H54 (cell line): ENCODE data around the gene EDC3.
A peak's percentile ranks its signal among the peaks of the same experiment; 100 is the strongest.

Source experiments
- DNase-seq: peaks from one replicate; pipeline ENCODE4 v3.0.0; 2011; ENCODE audit warnings: low spot score, mixed read lengths; ENCODE audit not compliant: insufficient read length
- FAIRE-seq: peaks from 3 replicates; lab custom pipeline; 2011; peaks lifted over from hg19 to GRCh38; lab: Jason Lieb, UNC
- POLR2A ChIP-seq: IDR thresholded peaks from 2 replicates; pipeline ENCODE4 v1.6.1; 2011; ENCODE audit warnings: low read depth, mild to moderate bottlenecking, low read length

EDC3 gene

DNA sequence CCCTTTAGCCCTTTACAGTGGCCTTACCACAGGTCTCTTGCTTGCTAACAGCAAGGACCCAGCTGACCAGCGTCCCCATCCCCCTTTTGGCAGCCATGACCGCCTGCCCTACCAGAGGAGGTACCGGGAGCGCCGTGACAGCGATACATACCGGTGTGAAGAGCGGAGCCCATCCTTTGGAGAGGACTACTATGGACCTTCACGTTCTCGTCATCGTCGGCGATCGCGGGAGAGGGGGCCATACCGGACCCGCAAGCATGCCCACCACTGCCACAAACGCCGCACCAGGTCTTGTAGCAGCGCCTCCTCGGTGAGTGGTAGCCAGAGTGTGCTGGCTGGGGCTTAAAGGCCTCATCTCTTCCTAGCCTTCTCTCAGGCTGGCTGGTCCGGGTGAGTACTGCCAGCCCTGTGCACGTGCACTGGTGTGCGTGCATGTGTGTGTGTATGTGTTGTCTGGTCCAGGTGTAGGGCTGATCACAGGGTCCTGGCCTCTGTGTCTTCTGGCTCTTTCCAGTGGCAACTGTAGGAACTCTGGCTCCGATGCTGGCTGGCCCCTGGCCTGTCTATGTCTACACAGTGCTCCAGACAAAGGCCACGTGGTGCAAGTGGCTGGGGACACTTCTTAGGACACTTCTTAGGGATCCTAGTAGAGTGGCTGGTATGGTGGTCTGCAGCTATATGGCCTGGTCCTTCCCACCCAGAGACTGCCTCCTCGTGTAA, 75.7 kb downstream of the EDC3 start:
- DNase-seq (no peak), FAIRE-seq (no peak)
- TF ChIP-seq POLR2A = no peak

DNA sequence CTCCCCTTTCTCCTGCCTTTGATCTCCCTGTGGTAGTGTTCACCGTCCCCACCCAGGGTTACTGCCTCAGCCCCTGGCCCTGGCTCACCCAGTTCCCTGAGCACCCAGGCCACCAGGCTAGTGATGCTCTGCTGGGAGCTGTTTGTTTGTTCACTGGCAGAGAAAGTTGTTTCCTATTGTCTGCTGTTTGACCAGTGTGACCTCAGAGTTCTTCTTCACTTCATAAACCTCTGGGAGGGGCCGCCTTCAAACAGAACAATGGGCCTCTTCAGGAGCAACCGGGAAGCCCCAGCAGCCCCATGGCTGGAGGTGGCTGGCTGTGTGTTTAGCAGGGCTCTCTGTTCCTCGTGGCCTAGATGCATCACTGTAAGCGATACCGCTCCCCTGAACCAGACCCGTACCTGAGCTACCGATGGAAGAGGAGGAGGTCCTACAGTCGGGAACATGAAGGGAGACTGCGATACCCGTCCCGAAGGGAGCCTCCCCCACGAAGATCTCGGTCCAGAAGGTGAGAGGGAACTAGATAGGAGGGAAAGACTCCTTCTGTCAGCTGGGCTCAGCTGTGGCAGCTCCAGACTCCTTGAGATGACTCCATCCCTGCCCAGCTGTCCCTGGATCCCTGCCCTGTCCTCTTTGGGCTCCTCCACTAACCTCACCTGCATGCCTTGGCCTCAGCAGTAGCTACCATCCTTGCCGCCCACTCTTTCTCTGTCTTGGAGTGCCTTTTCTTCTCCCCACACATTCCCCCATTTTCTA, 76.8 kb downstream of the EDC3 start:
- DNase-seq = no peak
- no peak for TF ChIP-seq POLR2A
- FAIRE-seq = no peak

DNA sequence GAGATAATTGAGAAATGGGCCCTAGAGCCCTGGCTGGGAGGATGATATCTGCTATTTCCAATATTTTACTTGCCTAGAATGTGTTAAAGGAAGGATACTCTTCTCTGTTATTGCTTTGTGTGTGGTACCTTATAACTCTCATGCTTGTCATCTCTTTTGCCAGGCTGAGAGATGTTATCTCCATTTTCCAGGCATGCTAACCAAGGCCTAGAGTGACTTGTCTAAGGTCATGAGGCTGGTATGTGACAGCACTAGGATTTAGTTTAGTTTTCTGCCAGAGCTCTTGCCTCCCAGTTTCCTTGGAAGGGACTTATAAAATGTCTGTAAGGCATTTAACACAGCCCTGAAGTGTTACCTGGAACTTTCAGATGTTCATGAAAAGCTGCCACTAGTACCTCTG, 78.8 kb downstream of the EDC3 start:
- FAIRE-seq = no peak
- DNase-seq = no peak
- no peak for TF ChIP-seq POLR2A

DNA sequence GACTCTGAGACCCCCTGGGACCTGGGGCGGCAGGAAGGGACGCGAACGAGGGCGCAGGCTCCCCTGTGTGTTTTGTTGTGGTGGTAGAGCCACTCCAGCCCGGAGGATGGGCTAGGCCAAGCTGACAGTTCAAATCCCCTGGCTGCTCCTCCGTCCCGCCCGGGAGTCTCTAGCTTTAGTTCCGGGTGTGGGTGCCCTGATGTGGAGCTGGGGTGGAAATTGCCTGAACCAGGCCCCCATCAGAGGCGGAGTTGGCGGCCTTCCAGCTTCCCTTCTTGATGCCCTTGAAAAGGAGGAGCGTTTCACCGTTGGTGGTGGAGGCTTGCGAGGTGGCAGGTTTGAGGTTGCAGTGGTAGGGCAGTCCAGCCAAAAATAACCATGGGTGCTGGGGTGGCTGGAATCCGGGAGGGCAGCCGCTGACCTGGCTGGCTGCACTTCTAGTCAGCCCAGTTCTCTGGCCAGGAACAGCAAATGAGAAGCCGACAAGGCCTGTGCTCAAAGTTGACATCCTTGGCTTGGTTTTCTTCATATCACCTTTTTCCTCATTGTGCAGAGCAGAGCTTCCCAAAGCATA, 79.4 kb downstream of the EDC3 start:
- peak; percentile 33 for TF ChIP-seq POLR2A
- FAIRE-seq (no peak), DNase-seq (peak; percentile 46)

DNA sequence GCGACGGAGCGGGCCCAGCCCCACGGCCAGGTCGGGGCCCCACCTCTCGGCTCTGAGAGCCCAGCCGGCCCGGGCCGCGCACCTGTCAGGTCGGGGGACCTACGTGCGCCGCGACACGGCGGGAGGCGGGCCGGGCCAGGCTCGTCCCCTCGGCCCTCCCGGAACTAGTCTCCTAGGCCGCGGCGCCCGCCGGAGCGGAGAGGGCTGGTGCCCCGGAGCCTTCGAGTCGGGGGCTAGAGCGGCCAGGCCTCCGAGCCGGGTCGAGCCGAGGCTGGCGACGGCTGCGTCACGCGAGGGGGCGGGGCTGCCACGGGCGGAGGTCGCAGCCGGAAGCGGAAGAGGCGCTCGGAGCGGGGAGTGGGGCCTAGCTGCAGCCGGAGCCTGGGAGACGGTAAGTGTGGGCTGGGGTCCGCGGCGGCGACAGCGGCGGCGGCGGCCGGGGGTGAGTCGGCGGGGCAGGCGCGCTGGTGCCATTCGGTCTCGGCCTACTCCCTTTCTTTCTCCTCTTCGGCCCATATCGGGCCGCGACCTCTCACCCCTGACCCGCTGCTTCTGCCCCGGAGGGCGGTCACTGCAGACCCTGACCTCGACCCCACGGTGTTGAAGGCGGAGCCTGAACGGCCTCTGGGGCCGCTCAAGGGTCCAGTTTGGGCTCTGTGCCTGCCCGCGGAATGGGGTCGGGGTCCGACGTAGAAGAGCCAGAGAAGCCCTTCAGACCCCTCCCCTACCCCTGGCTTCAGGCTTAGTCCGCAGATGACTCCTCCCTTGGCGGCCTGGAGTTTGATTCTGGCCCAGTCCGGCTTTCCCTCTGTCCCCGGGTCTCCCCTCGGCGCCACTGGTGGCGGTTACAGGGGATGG, 80.1 kb downstream of the EDC3 start, which contains the start of gene CLK3:
Gene CLK3 (plus strand): TSS at position 329 of the 858 bp plus-strand sequence. CDS start 3,361 bp downstream, outside the sequence.
- peak; percentile 82 for DNase-seq
- no peak for FAIRE-seq
- peak; percentile 59; the same call in 1 of the 2 replicates for TF ChIP-seq POLR2A

DNA sequence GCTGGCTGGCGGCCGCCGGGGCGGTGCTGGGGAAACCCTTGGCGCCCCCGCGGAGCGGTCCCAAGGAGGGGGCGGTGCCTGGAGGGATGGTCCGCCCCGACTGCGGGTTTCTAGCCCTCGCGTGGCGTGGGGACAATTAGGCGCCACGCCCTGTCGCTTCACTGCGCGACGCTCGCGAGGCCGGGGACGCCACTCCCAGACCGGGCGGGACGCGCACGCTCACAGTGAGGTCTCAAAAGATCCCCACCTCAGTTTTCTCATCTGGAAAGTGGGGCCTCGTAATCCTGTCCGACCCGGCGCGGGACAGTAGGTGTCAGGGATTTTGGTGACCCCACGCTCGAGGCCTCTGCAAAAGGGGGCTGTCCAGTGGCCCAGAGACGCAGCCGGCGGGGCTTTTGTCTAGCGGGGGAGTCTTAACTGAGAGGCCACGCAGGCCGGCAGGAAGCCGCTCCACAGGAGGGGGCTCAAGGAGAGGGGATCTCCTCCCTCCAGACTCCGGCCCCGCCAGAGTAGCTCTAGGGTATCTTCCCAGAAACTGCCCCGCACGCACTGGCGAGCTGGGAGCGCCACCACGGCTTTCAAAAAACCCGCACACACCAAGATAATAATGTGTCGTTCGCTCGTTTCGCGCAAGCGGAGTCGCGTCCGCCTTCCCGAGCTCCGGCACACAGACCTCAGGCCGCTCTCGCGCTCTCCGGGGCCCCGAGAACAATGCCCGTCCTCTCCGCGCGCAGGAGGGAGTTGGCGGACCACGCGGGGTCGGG, 80.9 kb downstream of the EDC3 start:
- TF ChIP-seq POLR2A = peak; percentile 51
- peak; percentile 67 for DNase-seq
- no peak for FAIRE-seq

DNA sequence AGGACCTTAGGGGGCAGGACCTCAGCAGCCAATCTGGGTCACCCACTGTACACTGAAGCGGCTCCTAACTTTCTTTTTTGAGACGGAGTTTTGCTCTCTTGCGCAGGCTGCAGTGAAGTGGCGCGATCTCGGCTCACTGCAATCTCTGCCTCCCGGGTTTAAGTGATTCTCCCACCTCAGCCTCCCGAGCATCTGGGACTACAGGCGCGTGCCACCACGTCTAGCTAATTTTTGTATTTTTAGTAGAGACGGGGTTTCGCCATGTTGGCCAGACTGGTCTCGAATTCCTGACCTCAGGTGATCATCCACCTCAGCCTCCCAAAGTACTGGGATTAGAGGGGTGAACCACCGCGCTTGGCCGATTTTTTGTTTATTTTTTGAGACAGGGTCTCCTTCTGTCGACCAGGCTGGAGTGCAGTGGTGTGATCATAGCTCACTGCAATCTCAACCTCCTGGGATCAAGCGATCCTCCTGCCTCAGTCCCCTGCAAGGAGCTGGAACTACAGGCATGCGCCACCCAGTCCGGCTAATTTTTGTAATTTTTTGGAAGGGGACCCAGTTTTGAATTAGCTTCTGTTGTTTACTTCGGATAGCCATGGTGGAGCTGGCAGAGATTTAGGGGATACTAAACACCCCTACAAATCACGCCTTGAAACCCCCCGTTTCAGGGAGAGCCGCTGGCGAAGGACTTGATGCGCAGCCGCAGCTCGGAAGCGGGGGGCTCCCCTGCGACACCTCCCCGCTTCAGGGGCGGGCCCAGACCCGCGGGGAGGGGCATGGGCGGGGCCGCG, 81.7 kb downstream of the EDC3 start:
- FAIRE-seq (no peak), DNase-seq (no peak)
- TF ChIP-seq POLR2A = no peak

DNA sequence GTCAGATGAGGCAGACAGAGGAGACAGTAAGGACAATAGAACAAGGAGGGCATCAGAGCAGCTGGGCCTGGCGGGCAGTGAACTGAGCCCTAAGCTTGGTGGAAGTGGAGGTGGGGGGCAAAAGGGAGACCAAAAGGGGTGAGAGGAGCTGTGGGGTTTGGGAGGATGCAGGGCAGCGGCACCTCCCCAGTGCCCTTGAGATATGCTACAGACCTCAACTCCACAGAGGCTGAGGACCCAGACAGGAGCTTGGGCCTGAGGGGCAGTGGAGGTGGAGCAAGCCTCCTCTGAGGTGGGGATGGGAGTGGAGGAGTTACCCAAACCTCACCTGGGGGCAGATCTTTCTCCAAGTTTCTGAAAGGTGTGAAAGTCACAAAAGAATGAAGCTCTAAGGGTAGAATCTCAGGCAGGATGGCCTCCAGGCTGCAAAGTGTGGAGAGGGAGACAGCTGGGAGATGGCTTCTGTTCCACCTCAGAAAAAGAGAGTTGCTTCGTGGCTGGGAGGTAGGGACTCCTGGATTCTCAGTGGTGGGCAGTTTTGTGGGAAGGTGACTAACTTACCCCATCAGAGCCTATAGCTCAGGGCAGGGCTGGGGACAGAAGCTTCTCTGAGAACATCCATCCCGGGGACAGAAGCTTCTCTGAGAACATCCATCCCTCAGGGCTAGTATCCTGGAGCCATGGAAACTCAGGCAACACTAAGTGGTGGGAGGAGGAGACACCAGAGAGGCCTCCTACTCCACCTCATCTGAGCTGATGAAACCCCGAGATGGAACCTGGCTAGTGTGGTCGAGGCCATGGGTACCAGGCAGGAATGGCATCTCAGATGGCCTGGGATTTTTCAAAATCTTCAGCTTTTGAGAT, 82.5 kb downstream of the EDC3 start:
- FAIRE-seq (no peak), DNase-seq (no peak)
- no peak for TF ChIP-seq POLR2A

DNA sequence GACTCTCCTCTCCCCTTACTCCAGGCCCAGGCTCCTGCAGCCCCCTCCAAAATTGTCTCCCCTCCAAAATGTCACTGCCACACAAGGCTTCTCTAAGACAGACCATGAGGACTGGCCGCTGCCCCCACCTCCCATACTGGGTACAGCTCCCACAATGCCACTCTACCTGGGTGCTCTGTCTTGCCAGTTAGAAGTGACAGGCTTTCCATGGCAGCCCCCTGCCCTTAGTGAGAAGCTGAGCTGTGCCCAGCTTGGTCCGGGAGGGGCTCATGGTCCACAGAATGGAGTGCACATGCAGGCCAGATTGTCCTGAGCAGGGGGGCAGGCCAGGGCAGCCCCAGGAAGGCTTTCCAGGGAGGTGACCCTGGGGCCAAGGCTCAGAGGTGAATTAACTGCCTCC, 83.1 kb downstream of the EDC3 start:
- FAIRE-seq = no peak
- no peak for DNase-seq
- TF ChIP-seq POLR2A = no peak

DNA sequence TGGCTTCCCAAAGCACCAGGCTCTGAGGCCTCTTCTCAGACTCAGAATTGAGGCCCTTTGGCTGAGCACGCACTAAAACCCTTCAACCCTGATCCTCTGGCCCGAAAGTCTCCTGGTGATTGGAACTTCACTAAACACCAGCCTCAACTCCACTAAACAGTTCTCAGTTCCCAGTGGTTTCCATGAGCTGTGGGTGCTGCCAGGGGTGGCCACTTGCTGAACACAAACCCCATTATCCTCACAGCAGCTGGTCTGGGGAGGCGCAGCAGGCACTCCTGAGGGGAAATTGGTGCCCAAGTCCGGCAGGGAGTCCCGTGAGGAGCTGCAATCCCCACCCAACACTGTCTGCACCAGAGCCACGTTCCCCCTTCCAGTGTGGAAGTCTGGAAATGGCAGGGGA, 84.0 kb downstream of the EDC3 start:
- no peak for DNase-seq
- no peak for FAIRE-seq
- no peak for TF ChIP-seq POLR2A

DNA sequence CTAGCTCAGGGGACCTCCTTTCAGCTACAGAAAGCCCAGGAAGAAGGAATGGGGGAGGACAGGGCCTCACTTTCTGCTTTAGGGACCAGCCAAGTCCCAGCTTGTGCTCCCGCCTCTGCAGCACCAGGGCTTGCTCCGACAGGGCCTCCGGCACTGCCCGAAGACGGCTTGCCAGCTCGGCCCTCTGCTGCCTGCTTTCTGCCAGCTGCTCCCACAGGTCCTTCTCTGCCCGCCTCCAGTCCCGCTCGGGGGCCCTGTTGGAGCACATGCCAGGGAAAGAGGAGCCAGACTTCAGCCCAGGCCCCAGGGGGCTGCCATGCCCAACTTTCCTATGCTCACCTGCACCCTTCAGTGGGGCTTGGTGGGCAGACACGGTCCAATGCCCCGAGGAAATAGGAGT, 84.5 kb downstream of the EDC3 start:
- DNase-seq (no peak), FAIRE-seq (no peak)
- no peak for TF ChIP-seq POLR2A
